ENCODE data around the gene OS9.

DNA sequence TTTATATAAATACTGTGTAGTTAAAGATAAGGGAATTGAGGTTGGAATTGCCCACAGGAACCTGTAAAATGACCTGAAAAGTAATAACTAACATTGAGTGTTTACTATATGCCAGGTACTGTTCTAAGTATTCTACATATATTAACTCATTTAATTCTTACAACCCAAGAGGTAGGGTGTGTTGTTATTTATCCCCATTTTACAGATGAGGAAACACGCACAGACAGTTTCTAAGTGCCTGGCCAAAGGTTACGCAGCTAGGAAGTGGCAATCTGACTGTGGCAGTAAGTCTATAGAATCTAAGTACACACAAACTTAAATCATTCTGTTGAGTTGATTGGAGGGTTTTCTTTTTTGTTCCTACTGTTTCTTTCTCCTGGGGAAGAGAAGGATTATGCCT is 49.8 kb downstream of the OS9 start:
- TF ChIP-seq, protein P1, sequence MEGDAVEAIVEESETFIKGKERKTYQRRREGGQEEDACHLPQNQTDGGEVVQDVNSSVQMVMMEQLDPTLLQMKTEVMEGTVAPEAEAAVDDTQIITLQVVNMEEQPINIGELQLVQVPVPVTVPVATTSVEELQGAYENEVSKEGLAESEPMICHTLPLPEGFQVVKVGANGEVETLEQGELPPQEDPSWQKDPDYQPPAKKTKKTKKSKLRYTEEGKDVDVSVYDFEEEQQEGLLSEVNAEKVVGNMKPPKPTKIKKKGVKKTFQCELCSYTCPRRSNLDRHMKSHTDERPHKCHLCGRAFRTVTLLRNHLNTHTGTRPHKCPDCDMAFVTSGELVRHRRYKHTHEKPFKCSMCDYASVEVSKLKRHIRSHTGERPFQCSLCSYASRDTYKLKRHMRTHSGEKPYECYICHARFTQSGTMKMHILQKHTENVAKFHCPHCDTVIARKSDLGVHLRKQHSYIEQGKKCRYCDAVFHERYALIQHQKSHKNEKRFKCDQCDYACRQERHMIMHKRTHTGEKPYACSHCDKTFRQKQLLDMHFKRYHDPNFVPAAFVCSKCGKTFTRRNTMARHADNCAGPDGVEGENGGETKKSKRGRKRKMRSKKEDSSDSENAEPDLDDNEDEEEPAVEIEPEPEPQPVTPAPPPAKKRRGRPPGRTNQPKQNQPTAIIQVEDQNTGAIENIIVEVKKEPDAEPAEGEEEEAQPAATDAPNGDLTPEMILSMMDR (IDR thresholded peaks at IDR 0.05), result no peak
- TF ChIP-seq POLR2A (IDR thresholded peaks at IDR 0.05), result no peak
